NCI-H187 (cell line): ENCODE measurements around the gene SLC11A2.
"Not testable (repeated sequence)": the region's sequence is repeated elsewhere in the genome, so short reads cannot be mapped to it uniquely, and the experiment has no call there.

Source experiments
- DNase-seq, 2 experiments: peaks; one replicate each; lab custom pipeline; 2025; lab: John Stamatoyannopoulos, UW

Gene SLC11A2

DNA sequence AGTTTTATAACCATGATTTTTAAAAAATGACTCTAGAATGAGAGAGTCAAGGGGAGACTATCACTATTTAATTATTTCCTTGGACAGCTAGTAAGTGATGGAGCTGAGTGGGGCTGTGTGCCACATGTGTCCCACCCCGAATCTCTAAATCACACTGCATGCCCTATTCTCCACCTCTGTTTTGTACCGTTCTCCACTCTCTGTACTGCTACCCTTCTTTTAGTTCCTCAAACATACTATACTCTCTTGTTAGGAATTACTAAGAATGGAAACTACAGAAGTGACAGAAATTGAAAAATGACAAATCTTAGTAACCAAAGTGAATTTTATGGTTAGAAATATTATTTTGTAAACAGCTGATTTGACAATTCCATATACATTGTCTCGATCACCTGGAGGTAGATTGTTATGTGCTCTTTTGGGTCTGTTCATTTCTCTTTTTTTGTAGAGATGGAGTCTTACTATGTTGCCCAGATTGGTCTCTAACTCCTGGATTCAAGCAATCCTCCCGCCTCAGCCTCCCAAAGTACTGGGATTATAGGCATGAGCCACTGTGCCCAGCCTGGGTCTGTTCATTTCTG lies 35.9 kb downstream of the SLC11A2 start:
- DNase-seq = no peak

DNA sequence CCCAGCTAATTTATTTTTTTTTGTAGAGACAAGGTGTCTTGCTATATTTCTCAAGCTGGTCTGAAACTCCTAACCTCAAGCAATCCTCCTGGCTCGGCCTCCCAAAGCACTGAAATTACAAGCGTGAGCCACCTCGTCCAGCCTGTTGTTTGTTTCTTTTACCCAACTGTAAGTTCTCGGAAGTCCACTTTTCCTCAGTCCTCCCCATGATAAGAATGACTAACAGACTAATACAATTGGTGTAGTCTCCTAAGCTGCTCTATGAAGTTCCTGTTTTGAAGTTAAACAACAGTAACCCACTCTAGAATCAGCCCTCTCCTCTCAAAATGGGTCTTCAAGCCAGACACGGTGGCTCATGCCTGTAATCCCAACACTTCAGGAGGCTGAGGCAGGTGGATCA lies 37.3 kb downstream of the SLC11A2 start:
- no peak for DNase-seq

DNA sequence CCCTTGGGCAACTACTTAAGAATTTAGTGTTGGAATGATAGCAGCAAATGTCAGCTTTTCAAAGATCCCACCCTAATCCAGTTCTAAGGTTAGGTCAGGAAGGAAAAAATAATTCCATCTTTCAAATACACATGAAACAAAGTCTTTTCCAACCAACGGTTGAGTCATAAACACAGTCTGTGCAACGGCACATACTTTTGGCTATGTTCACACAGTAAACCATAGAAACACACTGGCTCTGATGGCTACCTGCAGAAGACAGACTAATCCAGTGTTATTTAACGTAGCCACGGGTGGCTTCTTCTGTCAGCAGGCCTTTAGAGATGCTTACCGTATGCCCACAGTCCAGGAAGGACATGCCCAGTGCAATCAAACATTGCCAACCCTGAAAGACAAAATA lies 38.1 kb downstream of the SLC11A2 start:
- no peak for DNase-seq

DNA sequence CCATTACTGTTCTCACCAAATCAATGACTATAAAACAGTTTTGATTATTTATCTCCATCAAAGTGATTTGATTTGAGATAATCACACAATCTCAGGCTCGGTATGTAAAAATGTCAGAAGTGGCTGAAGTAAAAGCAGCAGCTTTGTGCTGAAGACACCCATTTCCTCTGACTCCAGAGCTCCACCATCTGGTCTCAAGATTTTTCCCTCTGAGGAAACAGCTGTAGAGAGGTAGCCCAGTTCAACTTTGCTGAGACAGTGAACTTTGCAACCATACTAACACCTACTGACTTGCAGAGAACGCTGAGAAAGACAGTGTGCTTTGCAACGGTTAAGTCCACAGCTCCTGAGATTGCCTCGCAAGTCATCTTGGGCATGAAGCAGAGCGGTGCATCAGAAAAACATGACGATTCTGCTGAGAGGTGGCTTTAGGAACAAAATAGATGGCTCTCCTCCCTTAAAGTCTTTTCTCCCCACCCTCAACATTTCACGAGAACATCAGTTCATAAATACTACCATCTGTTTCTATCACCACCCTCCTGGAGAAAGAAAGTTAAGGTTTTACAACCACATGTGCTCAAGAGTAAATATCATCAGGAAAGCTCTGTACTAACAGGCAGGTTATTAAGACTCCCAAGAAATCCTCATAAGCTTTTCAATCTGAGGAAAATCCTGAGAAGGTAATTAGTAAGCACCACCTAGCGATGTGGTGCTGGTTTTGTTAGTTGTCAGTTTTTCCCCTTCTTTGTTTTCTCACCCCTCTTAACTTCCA lies 39.0 kb downstream of the SLC11A2 start:
- no peak for DNase-seq

DNA sequence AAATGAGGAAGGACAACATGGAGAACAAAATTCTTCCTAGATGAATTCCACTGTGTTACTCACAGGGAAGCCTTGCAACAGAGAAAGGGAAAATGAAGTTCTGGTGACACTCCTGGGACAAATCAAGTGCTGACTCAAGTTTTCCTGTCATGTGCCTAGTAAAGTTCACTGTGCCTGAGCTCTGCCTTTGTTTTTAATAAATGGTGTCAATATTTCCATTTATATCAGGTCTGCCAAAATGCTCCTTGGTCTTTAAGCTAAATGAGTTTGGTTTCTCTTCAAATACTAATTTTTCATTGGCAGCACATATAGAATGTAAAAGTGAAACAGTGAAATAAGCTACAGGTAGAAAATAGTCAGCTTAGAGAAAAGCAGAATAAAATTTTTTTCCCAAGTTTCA lies 40.9 kb downstream of the SLC11A2 start:
- no peak for DNase-seq

DNA sequence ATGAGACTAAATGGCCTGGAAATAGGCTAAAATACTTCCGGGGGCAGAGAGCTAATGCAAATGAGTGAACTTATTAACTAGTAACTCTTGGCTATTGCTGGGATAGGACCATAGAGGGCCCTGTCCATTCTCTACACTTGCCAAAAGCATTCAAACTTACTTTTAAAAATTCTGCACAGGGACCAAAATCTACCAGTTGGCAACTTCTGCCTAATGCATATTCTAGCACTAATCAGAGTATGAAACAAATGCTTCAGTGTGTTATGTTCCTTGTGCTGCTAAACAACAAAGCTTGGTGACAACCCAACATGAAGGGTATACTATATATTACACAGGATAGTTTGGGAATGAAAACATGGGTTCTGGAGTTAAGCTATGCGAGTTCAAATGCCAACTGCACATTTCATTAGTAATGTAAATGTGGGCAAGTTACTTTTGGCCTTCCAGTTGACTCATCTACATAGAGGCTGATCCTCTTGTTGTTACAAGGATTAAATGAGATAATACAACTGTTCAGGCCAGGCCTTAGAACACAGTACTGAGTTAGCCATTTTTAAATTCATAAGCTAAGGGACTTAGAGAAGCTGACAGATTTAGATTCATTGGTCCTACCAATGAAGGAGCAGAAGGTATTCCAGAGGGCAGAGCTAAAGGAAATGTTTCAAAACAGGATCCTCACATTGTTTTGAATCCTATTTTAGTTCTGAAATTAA lies 41.4 kb downstream of the SLC11A2 start:
- DNase-seq = no peak

DNA sequence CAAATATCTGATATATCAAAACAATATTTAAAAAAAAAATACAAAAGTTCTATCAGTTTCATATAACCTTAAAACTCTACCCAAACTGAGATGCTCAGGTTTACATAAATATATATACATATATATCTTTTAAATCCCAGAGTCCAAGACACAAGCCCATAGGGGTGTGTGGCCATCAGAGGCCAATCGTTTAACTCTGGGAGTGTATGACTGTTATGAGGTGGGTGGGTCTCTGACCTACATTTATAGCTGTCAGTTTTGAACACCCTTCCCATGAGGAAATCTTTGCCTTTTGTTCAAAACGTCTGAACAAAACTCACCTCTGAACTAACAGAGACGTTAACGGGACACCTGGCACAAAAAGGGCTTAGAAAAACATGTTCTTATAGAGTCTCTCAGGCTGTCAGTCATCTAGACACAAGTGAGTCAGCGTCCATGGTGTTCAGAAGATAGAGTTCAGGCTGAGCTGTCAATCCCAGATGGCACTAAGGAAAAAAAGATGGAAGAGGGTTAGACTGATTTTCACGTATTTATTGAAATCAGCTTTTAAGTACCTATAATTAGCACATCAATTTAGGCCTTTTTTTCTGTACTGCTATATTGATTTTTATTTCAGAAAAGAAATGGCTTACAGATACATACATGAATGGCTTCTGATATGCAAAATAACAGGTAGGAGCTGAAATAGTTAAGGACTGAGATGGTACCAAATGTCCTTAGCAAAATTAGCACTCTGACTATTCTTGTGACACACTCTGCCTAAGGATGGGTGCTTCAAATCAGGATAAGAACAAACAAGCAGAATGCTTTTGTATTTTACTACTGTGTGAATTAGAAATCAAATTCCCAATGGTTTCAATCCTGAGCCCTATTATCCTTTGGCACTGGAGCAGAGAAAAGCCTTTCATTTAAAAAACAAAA lies 44.6 kb downstream of the SLC11A2 start:
- DNase-seq = peak; percentile 14 to 47

DNA sequence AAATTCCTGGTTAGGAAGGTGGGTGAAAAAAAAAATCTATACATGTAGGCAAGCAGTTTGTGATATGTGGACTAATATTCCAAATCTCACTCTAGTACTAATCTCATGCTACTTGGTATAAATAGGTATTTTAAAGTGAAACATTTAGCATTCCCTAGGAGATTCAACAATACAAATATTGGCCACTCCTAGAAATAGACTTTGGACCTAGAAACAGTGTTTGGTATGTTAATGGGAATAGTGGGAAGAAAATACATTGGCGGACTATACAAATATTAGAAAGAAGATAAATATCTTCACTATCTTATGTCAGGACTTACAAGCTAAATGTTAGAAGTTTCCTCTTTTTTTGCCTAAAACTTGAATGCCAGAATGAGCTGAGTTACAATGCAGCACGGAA lies 45.6 kb downstream of the SLC11A2 start:
- no peak for DNase-seq

DNA sequence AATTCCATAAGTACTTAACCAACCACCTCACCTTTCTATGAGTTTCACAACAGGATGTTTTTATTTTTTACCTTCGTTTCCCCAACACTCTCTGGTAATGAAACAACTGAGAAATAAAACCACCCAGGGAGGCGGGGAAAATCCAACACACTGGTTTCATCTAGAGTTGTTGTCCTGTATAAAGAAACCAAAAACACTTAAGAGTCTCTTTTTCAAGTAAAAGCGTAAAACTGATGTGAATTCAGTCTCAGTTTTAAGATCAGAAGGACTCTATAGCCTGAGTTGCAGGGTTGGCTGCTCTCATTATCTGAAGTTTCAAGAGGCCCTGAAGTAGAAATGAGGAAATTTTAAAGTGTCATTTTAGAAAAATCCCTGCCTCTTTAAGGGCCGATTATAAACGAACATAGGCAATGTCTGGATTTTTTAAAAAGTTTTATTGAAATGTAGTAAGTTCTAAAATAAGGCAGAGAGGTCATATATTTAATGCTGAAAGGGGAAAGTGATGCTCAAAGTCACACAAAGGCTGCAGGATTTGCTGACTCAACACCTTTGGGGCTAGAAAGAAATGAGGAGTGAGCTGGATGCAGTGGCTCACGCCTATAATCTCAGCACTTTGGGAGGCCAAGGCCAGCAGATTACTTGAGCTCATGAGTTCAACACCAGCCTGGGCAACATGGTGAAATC lies 46.7 kb downstream of the SLC11A2 start:
- DNase-seq = no peak

DNA sequence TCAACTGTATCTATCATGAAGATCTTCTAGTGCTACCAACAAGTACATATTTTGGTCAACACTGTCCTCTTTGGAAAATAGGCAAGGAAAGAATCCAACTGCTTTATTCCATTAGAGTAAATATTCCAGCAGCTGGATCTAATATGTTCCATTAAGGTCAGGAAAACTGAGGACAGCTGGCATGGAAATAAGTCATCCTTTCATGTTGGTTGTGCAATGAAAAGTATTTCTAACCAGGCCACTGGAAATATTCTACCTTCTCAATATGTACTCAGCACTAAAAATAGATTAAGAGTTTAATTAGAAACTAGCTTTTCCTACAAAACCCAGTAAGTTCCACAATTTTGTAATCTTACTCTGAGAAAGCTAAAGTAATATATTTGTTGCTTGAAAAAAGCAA lies 54.2 kb downstream of the SLC11A2 start:
- no peak for DNase-seq

DNA sequence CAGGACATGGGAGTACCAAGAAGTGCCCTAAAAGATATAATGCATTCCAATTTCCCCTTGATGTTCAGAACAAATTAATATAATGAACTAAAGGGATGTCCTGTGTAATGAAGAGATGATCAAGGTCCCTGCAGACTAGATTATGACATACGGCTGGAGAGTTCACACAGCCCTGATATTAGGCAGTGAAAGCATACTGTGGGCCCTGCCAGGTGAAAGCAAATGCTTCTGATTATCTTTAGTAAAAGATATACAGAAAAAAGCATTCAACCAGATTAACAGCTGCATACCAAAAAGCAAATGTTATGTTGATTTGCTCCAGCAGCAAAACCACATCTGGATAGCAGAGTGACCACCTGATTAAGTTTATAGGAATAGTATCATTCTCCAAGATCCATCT lies 61.8 kb downstream of the SLC11A2 start:
- no peak for DNase-seq

DNA sequence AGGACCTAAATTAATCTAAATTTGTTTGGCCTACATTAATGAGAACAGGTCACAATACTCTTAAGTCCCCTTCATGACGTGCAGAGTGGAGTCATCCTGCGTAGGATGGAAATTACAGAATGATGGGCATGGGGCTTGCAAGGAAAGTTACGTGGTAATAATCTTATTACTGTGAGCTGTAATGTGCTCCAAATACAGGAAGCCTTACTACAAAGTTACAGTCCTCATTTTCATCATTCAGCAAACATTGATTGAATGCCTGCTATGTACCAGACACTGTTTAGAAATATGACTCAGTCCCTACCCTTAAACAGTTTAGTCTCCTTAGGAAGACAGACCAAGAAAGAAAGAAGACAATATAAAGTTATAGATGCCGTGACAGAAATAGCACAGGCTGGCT lies 64.5 kb downstream of the SLC11A2 start:
- no peak for DNase-seq

DNA sequence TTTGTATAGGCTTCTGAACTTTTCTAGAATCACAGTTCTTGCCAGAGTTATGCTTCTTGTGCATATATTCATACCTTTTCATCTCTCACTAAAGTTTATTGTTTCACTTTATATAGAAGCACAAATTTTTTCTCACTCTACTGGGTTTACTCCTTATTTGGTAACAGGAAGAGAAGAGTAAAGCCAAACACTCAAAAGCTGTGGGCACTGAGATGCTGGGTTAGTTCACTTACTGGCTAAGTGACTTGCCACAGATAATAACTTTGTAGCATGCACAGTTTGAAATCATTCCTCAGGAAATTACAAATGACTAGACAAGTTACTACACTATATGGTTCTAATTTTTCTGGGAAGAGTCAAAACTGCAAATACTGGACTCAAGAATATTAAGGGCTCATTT lies 66.1 kb downstream of the SLC11A2 start:
- no peak for DNase-seq

DNA sequence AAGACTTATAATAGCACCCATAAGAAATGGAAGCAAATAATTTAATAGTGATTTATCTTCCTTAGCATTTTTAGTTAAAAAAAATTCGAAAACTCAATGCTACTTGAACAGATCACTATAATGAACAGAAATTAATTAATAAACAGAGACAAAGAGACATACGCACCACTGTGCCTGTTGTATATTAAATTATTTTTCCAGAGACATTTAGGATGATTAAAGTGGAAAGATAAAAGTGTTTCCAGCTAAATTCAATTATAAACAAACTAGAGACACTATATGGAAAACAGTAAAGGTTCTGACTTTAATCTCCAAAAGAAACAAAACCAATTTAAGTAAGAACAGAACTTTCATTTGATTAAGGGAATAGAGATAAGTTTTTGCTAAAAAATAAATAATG lies 70.5 kb downstream of the SLC11A2 start:
- no peak for DNase-seq

DNA sequence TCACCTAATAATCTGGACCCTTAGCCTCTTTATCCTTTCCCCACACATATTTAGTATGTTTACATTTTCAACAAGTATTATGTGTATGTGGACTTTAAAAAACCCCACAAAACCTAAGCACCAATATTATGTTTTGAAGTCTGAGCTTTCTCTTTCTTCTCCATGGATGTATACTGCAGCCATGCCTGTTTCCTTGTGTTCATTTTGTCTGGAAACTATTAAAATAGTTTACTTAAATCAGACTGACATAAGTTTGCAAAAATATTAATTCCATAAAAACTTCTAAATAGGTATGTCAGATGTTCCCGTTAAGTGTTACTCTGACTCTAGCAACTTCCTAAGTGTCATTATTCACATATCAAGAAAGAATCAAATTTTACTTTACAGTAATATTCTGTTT lies 70.9 kb downstream of the SLC11A2 start:
- no peak for DNase-seq

DNA sequence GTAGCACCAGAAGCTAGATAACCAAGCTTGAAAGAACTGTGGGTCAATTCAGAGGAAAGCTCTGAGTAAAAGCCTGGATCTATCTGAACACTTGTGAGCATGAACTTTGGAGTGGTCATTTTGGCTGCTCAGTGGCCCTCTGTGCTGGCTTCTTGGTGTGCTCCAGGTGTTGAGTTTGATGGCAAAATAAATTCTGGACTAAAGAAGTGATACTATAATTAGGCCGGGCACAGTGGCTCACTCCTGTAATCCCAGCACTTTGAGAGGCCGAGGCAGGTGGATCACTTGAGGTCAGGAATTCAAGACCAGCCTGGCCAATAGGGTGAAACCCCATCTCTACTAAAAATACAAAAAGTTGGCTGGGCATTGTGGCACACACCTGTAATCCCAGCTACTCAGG lies 71.4 kb downstream of the SLC11A2 start:
- DNase-seq = not testable (repeated sequence)

DNA sequence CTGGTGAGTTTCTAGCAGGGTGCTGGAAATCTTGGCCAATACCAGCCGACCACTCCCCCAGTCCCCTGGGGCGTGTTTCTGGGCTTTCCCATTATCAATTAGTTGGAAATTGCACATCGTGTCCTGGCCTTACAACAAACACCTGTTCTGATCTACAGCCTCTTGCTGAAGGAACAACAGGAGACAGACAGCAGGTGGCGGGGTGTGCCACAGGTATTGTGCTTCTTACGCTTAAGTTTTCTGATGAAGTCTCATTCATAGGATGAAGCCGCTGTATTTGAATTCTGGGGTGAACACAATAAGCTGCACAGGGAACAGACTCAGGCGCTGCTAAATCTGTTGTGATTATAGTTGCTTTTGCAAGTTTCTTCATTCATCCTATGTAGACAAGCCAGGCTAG lies 73.1 kb downstream of the SLC11A2 start:
- no peak for DNase-seq

DNA sequence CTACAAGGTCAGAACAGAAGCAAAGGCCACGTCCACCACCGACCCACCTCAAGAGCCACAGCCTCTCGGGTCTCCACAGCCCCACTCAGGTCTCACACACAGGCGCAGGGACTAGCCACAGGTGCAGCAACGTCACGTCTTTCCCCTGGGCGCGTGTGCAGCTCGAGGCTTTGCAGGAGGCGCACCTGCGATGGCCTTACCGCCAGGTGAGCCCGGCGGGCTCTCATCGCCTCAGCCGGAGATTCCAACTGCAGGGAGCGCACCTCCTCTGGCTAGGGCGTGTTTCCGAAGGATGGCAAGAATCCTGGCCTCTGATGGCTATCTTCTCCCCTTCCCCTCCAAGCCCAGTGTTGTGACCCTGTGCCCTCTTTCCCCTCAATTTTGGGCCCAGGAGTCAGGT lies 73.7 kb downstream of the SLC11A2 start, which contains the start of gene HIGD1C:
HIGD1C (plus strand) TSS at position 35 of the 400 bp plus-strand sequence. CDS start 1,455 bp downstream, outside the sequence.
- DNase-seq = no peak

DNA sequence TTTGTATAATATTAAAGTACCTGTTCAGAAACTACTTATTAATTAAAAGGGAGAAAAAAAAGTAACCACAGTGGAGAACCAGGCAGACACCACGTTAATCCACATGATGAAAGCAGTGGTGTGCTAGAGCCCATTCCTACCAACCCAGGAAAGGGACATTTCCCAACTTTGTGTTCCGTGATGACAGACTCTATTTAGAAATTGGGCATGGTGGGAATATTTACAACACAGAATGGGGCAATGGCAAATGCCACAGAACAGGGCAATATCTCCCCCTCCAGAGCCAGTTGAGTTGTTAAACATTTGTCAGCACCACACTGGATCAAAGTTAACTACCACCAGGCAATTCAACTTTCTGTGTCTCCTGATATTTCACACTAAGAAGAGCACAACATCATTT lies 75.1 kb downstream of the SLC11A2 start:
- no peak for DNase-seq

DNA sequence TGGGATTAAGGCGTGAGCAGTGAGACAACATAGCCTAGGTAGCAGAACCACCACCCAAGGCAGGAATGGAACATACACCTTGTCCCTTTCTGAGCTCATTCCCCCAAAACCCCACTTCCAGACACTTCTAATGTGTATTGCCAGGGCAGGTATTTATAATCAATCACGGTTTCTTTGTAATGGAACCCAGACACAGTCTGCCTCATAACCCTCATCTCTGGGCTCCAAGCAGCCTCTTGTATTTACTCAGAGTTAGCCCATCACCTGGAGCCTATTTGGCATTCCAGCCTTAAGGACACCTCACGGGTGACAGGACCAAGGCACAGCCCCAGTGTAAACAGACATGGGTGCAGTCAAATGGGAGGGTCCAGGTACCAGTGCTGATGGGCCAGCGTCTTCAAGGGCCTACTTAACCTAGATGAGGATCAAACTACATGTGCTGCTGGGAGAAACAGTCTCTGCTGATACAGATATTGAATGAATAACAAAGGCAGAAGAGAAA lies 76.3 kb downstream of the SLC11A2 start:
- DNase-seq = no peak

DNA sequence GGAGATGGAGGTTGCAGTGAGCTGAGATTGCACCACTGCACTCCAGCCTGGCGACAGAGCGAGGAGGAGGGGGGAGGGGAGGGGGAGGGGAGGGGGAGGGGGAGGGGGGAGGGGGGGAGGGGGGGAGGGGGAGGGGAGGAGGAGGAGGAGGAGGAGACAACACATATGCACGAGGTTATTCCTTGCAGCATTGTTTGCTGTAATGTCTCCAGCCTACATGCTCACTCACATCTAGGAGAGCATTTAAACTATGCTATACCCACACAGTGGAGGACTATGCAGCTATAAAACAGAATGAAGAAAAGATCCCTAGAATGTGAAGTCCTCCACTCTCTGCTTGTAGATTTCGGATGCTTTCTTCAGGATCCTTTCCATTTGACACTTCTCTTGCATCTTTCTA lies 77.4 kb downstream of the SLC11A2 start:
- DNase-seq = no peak
